ENCODE measurements around the gene GRIK3.

DNA sequence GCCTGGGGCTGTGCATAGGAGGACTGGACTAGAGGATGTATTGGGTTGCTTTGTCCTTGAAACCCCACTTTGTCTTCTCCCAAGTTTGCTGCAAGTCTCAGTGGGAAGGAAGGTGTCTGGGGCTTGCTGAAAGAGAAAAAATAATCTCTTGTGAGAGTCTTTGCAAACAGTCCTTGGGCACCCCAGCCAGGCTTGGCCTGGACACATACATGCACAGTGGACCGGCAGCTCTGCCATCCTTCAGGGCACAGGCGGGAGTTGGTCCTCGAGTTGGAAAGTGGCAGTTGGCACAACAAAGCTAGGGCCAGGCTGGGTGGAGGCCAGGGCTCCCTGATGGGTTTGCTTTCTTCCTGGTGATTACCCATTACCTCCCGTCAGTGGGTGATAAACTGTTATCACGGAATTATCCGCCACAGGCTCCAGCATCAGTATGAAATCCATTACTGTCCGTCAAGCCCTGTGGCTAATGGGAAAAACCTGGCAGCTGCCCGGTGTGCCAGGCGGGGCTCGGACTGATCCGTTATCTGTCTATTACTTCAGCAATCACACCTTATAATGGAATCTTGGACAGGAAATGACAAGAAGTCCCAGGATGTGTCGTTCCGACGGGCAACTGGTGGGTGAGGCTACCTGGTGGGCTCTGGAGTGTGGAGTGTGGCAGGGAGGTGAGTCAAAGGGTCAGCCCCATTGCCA lies 265.7 kb downstream of the GRIK3 start:
- TF ChIP-seq POLR2AphosphoS5 (IDR thresholded peaks at IDR 0.05; ENCODE audit: low read depth) (no peak), GABPA (IDR thresholded peaks at IDR 0.05; ENCODE audit: low read depth) (no peak)
- TF ChIP-seq, protein P1, sequence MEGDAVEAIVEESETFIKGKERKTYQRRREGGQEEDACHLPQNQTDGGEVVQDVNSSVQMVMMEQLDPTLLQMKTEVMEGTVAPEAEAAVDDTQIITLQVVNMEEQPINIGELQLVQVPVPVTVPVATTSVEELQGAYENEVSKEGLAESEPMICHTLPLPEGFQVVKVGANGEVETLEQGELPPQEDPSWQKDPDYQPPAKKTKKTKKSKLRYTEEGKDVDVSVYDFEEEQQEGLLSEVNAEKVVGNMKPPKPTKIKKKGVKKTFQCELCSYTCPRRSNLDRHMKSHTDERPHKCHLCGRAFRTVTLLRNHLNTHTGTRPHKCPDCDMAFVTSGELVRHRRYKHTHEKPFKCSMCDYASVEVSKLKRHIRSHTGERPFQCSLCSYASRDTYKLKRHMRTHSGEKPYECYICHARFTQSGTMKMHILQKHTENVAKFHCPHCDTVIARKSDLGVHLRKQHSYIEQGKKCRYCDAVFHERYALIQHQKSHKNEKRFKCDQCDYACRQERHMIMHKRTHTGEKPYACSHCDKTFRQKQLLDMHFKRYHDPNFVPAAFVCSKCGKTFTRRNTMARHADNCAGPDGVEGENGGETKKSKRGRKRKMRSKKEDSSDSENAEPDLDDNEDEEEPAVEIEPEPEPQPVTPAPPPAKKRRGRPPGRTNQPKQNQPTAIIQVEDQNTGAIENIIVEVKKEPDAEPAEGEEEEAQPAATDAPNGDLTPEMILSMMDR (IDR thresholded peaks at IDR 0.05; ENCODE audit: insufficient read depth, low read length), result no peak
- TF ChIP-seq, protein P2, sequence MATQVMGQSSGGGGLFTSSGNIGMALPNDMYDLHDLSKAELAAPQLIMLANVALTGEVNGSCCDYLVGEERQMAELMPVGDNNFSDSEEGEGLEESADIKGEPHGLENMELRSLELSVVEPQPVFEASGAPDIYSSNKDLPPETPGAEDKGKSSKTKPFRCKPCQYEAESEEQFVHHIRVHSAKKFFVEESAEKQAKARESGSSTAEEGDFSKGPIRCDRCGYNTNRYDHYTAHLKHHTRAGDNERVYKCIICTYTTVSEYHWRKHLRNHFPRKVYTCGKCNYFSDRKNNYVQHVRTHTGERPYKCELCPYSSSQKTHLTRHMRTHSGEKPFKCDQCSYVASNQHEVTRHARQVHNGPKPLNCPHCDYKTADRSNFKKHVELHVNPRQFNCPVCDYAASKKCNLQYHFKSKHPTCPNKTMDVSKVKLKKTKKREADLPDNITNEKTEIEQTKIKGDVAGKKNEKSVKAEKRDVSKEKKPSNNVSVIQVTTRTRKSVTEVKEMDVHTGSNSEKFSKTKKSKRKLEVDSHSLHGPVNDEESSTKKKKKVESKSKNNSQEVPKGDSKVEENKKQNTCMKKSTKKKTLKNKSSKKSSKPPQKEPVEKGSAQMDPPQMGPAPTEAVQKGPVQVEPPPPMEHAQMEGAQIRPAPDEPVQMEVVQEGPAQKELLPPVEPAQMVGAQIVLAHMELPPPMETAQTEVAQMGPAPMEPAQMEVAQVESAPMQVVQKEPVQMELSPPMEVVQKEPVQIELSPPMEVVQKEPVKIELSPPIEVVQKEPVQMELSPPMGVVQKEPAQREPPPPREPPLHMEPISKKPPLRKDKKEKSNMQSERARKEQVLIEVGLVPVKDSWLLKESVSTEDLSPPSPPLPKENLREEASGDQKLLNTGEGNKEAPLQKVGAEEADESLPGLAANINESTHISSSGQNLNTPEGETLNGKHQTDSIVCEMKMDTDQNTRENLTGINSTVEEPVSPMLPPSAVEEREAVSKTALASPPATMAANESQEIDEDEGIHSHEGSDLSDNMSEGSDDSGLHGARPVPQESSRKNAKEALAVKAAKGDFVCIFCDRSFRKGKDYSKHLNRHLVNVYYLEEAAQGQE (IDR thresholded peaks at IDR 0.05; ENCODE audit: insufficient replicate concordance, low read depth), result no peak
